Measurements from ENCODE around the gene OR2T6.

OR2T6 gene

GRCh38 chr1:248373761-248374160 is 1.8 kb upstream of the OR2T6 start:
- TF ChIP-seq CTCF (conservative IDR thresholded peaks at IDR 0.05): no peak
- no peak overlapping the region for H3K27ac ChIP-seq

- no peak overlapping the region for H3K27ac ChIP-seq
- TF ChIP-seq CTCF (conservative IDR thresholded peaks at IDR 0.05): no peak
These were observed 1.4 kb downstream of the OR2T6 start for GRCh38 chr1:248376916-248377315.

GRCh38 chr1:248380854-248381253 is 5.3 kb downstream of the OR2T6 start:
- no peak overlapping the region for H3K27ac ChIP-seq
- TF ChIP-seq CTCF (conservative IDR thresholded peaks at IDR 0.05): no peak

GRCh38 chr1:248388426-248388825 is 12.9 kb downstream of the OR2T6 start:
- no peak overlapping the region for H3K27ac ChIP-seq

GRCh38 chr1:248393050-248393449 is 17.5 kb downstream of the OR2T6 start:
- no peak for TF ChIP-seq CTCF (conservative IDR thresholded peaks at IDR 0.05)

More at GRCh38 chr1:248388426-248388825, 12.9 kb downstream of the OR2T6 start:
- TF ChIP-seq CTCF (conservative IDR thresholded peaks at IDR 0.05): no peak

GRCh38 chr1:248402748-248403147 is 27.2 kb downstream of the OR2T6 start, which contains the start of gene OR2T1:
Gene OR2T1, plus strand, starts transcription at chr1:248403048. Its CDS starts 3,100 bp downstream, at chr1:248406148.
- H3K27ac ChIP-seq: no peak within 1 kb of the TSS
- no peak for TF ChIP-seq CTCF (conservative IDR thresholded peaks at IDR 0.05)

More at GRCh38 chr1:248393050-248393449, 17.5 kb downstream of the OR2T6 start:
- H3K27ac ChIP-seq: no peak overlapping the region

GRCh38 chr1:248404024-248404423 is 28.5 kb downstream of the OR2T6 start:
- TF ChIP-seq CTCF (conservative IDR thresholded peaks at IDR 0.05): no peak
- no peak overlapping the region for H3K27ac ChIP-seq

Data from VCaP (cell line).